AG04450 (cell line): ENCODE measurements around the gene SLC39A6. TPM values are rescaled to one million over a fixed set of nuclear protein-coding genes. Genes with fewer than 3 reads are reported as not detected.

Source experiments
- CTCF ChIA-PET: fragments of 300-600, 350-600 bp; formaldehyde crosslinking; extraction: SDS; loops from one replicate; lab custom pipeline; 2022; ENCODE audit warnings: antibody characterized with exemption, inconsistent platforms; lab: Charles Lee
- POLR2A ChIA-PET: fragments of 350-600 bp; formaldehyde crosslinking; extraction: SDS; loops from one replicate; lab custom pipeline; 2021; ENCODE audit warnings: antibody characterized with exemption, inconsistent platforms; lab: Yijun Ruan, JAX
- DNase-seq: peaks from one replicate; pipeline ENCODE4 v3.0.0-alpha.2; 2011; ENCODE audit warnings: low read depth, low spot score
- H3K27ac ChIP-seq: one replicate; pipeline ENCODE4 v1.5.1; 2012; ENCODE audit warnings: low read depth, low read length, control low read depth
- H3K27me3 ChIP-seq: one replicate; pipeline ENCODE4 v1.6.0; 2012; ENCODE audit warnings: low read length; ENCODE audit not compliant: control insufficient read depth, insufficient read depth
- H3K4me3 ChIP-seq: 2 replicates; pipeline ENCODE4 v1.5.1; 2011; ENCODE audit warnings: mild to moderate bottlenecking, low read depth, low read length, control low read depth
- H3K9me3 ChIP-seq: 2 replicates; pipeline ENCODE4 v1.5.1; 2012; ENCODE audit warnings: low read length; ENCODE audit not compliant: control insufficient read depth, insufficient read depth
- polyA plus RNA-seq: library from polyadenylated mRNA; depleted of rRNA; stranded (reverse); fragments of >200 nt; gene quantifications from 2 replicates; pipeline ENCODE4 v1.2.3, GENCODE V29; 2011; rRNA removed
- TF ChIP-seq, protein P1 (sequence below): IDR thresholded peaks from 2 replicates; pipeline ENCODE4 v1.5.1; 2011; ENCODE audit warnings: low read depth, low read length, control low read depth, inconsistent platforms

Gene SLC39A6
- polyA plus RNA-seq, 1 experiment, result 123 TPM

- TF ChIP-seq, protein P1, sequence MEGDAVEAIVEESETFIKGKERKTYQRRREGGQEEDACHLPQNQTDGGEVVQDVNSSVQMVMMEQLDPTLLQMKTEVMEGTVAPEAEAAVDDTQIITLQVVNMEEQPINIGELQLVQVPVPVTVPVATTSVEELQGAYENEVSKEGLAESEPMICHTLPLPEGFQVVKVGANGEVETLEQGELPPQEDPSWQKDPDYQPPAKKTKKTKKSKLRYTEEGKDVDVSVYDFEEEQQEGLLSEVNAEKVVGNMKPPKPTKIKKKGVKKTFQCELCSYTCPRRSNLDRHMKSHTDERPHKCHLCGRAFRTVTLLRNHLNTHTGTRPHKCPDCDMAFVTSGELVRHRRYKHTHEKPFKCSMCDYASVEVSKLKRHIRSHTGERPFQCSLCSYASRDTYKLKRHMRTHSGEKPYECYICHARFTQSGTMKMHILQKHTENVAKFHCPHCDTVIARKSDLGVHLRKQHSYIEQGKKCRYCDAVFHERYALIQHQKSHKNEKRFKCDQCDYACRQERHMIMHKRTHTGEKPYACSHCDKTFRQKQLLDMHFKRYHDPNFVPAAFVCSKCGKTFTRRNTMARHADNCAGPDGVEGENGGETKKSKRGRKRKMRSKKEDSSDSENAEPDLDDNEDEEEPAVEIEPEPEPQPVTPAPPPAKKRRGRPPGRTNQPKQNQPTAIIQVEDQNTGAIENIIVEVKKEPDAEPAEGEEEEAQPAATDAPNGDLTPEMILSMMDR, result no peak
- CTCF ChIA-PET, result no interaction called here
- Histone ChIP-seq H3K9me3 (no peaks in the 10 kb centered on the region), H3K4me3 (no peak overlapping the region), H3K27me3 (no peaks in the 10 kb centered on the region), H3K27ac (no peak overlapping the region)
- POLR2A ChIA-PET, result no interaction called here
- DNase-seq, result no peak
Observed at GRCh38 chr18:36058674-36059073, 70.5 kb downstream of the SLC39A6 start.

Other genes starting within 250 kb of the SLC39A6 start
- 25.7 and 35.6 TPM in 2 replicates for gene RPRD1A, start 61.8 kb downstream of the SLC39A6 start, polyA plus RNA-seq
- 116 and 122 TPM in 2 replicates for gene ELP2, start 559 bp upstream of the SLC39A6 start, polyA plus RNA-seq
- gene MOCOS, start 58.2 kb upstream of the SLC39A6 start, polyA plus RNA-seq, result 4.2 and 5.1 TPM in 2 replicates
- 41.1 and 50.3 TPM in 2 replicates for gene FHOD3, start 168.4 kb upstream of the SLC39A6 start, polyA plus RNA-seq